Neuron (in vitro differentiated cells): ENCODE measurements around the gene ISLR2.

Experiments
- H2AFZ ChIP-seq: one replicate; pipeline ENCODE4 v1.6.1; 2013; ENCODE audit warnings: low read depth, mild to moderate bottlenecking, inconsistent platforms, low read length, moderate library complexity
- H3K27me3 ChIP-seq: one replicate; pipeline ENCODE4 v1.6.1; 2013; ENCODE audit warnings: low read length; ENCODE audit not compliant: insufficient read depth
- H3K36me3 ChIP-seq: one replicate; pipeline ENCODE4 v1.6.1; 2013; ENCODE audit warnings: low read length; ENCODE audit not compliant: insufficient read depth
- H3K4me1 ChIP-seq: one replicate; pipeline ENCODE4 v1.6.1; 2013; ENCODE audit warnings: low read length; ENCODE audit not compliant: insufficient read depth
- H3K4me3 ChIP-seq: 2 replicates; pipeline ENCODE4 v1.5.1; 2013; ENCODE audit warnings: mild to moderate bottlenecking, low read length, moderate library complexity
- H3K9me3 ChIP-seq: one replicate; pipeline ENCODE4 v1.6.1; 2013; ENCODE audit warnings: low read length

Gene ISLR2

GRCh38 chr15:74170875-74171578, 40.6 kb downstream of the ISLR2 start:
- Histone ChIP-seq H2AFZ (no peak overlapping the region), H3K36me3 (no peaks in the 10 kb centered on the region), H3K27me3 (peaks cover 4% of the 10 kb centered on the region), H3K9me3 (no peaks in the 10 kb centered on the region), H3K4me1 (peaks cover 13% of the 10 kb centered on the region), H3K4me3 (no peak overlapping the region)

DNA sequence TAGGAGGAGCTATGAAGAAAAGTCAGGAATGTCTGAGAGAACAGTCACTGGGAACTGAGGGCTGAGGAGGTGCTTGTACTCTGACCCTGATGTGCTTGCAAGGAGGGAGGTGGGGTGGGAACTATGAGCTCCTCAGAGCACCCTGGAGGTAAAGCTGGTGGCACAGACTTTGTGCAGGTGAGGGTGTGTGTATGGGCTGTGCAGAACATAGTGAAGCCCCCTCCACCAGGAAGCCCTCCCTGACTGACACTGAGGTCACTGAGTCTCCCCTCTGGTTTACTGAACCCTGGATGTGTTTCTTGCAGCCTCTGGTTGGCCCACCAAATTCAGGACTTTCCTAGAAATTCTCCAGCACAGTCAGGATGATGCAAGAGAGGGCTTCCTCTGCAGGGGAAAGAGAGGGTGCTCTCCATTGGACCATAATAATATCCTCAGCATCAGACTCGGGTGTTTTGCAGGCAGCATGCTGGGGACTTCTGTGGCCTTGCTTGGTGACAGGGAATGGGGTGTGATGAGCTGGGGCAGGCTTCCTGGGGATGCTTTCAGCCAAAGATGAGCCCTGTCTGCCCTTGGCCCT, 41.7 kb downstream of the ISLR2 start:
- no peak overlapping the region for H3K4me3 ChIP-seq
- no peaks in the 10 kb centered on the region for H3K9me3 ChIP-seq
- no peaks in the 10 kb centered on the region for H3K36me3 ChIP-seq
- H2AFZ ChIP-seq: no peak overlapping the region
- H3K27me3 ChIP-seq: peaks cover 4% of the 10 kb centered on the region
- H3K4me1 ChIP-seq: peaks cover 17% of the 10 kb centered on the region

- H3K9me3 ChIP-seq: no peaks in the 10 kb centered on the region
- H3K4me1 ChIP-seq: peaks cover 23% of the 10 kb centered on the region
- H3K4me3 ChIP-seq: no peak overlapping the region
- H3K27me3 ChIP-seq: peaks cover 3% of the 10 kb centered on the region
- H2AFZ ChIP-seq: no peak overlapping the region
- H3K36me3 ChIP-seq: no peaks in the 10 kb centered on the region
Measured at GRCh38 chr15:74172701-74173379, 42.5 kb downstream of the ISLR2 start.

GRCh38 chr15:74173380-74174218, 43.2 kb downstream of the ISLR2 start, which contains the start of gene ISLR:
ISLR (plus strand) TSS chr15:74173710; CDS start chr15:74174859, 1,149 bp downstream.
- H3K4me1 ChIP-seq: peaks cover 22% of the 10 kb centered on the region
- no peaks in the 10 kb centered on the region for H3K27me3 ChIP-seq

GRCh38 chr15:74174219-74174957, 44.0 kb downstream of the ISLR2 start:
- H3K4me3 ChIP-seq: no peak overlapping the region
- H2AFZ ChIP-seq: no peak overlapping the region
- peaks cover 19% of the 10 kb centered on the region for H3K4me1 ChIP-seq
- H3K36me3 ChIP-seq: no peaks in the 10 kb centered on the region
- no peaks in the 10 kb centered on the region for H3K27me3 ChIP-seq
- no peaks in the 10 kb centered on the region for H3K9me3 ChIP-seq

More at GRCh38 chr15:74173380-74174218, 43.2 kb downstream of the ISLR2 start, which contains the start of gene ISLR:
- no peaks in the 10 kb centered on the region for H3K9me3 ChIP-seq
- H3K36me3 ChIP-seq: no peaks in the 10 kb centered on the region
- no peak within 1 kb of the TSS for H3K4me3 ChIP-seq
- no peak within 1 kb of the TSS for H2AFZ ChIP-seq

DNA sequence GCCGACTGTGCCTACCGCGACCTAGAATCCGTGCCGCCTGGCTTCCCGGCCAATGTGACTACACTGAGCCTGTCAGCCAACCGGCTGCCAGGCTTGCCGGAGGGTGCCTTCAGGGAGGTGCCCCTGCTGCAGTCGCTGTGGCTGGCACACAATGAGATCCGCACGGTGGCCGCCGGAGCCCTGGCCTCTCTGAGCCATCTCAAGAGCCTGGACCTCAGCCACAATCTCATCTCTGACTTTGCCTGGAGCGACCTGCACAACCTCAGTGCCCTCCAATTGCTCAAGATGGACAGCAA, 44.5 kb downstream of the ISLR2 start:
- Histone ChIP-seq H3K9me3 (no peaks in the 10 kb centered on the region), H3K36me3 (no peaks in the 10 kb centered on the region), H3K4me1 (peaks cover 19% of the 10 kb centered on the region), H3K4me3 (no peak overlapping the region), H2AFZ (no peak overlapping the region), H3K27me3 (no peaks in the 10 kb centered on the region)

GRCh38 chr15:74175271-74176191, 45.1 kb downstream of the ISLR2 start:
- H3K27me3 ChIP-seq: no peaks in the 10 kb centered on the region
- peaks cover 19% of the 10 kb centered on the region for H3K4me1 ChIP-seq
- no peaks in the 10 kb centered on the region for H3K36me3 ChIP-seq
- no peaks in the 10 kb centered on the region for H3K9me3 ChIP-seq
- no peak overlapping the region for H3K4me3 ChIP-seq
- no peak overlapping the region for H2AFZ ChIP-seq

DNA sequence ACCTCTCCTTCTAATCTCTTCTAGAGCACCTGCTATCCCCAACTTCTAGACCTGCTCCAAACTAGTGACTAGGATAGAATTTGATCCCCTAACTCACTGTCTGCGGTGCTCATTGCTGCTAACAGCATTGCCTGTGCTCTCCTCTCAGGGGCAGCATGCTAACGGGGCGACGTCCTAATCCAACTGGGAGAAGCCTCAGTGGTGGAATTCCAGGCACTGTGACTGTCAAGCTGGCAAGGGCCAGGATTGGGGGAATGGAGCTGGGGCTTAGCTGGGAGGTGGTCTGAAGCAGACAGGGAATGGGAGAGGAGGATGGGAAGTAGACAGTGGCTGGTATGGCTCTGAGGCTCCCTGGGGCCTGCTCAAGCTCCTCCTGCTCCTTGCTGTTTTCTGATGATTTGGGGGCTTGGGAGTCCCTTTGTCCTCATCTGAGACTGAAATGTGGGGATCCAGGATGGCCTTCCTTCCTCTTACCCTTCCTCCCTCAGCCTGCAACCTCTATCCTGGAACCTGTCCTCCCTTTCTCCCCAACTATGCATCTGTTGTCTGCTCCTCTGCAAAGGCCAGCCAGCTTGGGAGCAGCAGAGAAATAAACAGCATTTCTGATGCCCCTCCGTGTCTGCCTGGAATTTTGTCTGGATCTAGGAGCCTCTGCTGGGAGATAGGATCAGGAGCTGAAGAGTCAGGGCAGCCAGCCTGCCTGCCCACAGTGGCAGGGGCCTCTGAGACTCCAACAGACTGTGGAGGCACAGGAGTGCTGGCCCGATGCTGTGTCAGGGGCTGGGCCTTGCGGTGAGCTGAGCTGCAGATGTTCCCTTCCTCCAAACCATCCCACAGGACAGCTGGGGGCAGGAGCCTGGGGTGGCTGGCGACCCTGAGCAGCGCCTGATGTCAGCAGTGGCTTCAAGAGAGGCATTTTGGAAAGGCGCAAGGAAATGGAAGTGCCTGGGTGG, 46.2 kb downstream of the ISLR2 start:
- Histone ChIP-seq H3K36me3 (no peaks in the 10 kb centered on the region), H2AFZ (no peak overlapping the region), H3K27me3 (no peaks in the 10 kb centered on the region), H3K4me1 (peaks cover 19% of the 10 kb centered on the region), H3K4me3 (no peak overlapping the region), H3K9me3 (no peaks in the 10 kb centered on the region)

GRCh38 chr15:74178326-74179100, 48.1 kb downstream of the ISLR2 start:
- Histone ChIP-seq H3K4me3 (no peak overlapping the region), H3K9me3 (no peaks in the 10 kb centered on the region), H3K27me3 (no peaks in the 10 kb centered on the region), H2AFZ (no peak overlapping the region), H3K4me1 (peaks cover 10% of the 10 kb centered on the region), H3K36me3 (no peaks in the 10 kb centered on the region)

DNA sequence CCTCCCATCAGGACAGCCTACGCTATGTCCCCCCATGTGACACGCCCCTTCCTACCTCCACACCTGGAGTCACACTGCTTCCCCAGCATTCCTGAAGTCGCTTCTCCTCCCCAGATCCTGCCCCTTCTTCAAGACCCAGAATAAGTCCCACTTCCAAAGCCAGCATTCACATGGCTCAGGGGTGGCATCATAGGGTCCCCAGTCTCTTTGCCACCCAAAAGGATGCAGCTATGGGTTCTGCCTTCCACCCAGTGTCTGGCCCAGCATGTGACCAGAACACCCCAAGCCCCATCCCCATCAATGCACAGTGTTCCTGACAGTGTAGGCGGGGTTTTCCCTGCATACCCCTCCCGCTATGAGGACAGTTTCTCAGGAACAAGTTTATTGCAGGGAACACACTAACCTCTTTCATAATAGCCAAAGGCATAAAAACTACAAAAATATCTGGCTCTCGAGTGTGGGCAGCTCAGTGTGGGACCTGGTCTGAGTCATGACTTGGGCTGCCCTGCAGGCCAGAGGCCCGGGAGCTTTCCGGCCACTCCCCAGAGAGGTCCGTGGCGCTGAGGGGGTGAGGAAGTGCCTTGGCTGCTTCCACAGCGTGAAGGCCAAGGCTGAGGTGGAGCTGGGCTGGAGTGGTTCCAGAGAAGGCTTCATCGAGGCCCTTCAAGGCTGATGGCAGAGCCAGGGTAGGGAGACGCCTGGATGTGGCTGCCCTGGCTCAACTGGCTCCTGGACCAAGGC, 48.9 kb downstream of the ISLR2 start:
- Histone ChIP-seq H3K4me3 (no peak overlapping the region), H3K27me3 (no peaks in the 10 kb centered on the region), H3K9me3 (no peaks in the 10 kb centered on the region), H3K36me3 (no peaks in the 10 kb centered on the region), H3K4me1 (peaks cover 10% of the 10 kb centered on the region), H2AFZ (no peak overlapping the region)
